Caco-2 (cell line): Measurements from ENCODE around the gene ATF4. TPM values are rescaled to one million over a fixed set of nuclear protein-coding genes. Genes with fewer than 3 reads are reported as not detected.

Experiments
- BruUV-seq: library from RNA; stranded (reverse); fragments of 400-500 nt; replicated peaks from 2 replicates; lab custom pipeline; 2021; lab: Mats Ljungman, UMichigan
- CTCF ChIA-PET: fragments of 300-600 bp; sonication (Branson Sonifier 250); formaldehyde crosslinking; loops from one replicate; lab custom pipeline; 2022; ENCODE audit warnings: antibody characterized with exemption; lab: Charles Lee
- POLR2A ChIA-PET: fragments of 300-600 bp; sonication (Branson Sonifier 250); formaldehyde crosslinking; loops from one replicate; lab custom pipeline; 2022; ENCODE audit warnings: antibody characterized with exemption; lab: Charles Lee
- DNase-seq, 2 experiments: peaks; one replicate each; pipeline versions ENCODE4 v3.0.0 to v3.0.0-alpha.2; 2020 to 2022
- H3K27me3 ChIP-seq: replicated peaks from 2 replicates; pipeline ENCODE4 v1.6.0; 2011; ENCODE audit warnings: low read length; ENCODE audit not compliant: control insufficient read depth, insufficient read depth
- H3K36me3 ChIP-seq: 2 replicates; pipeline ENCODE4 v1.5.1; 2011; ENCODE audit warnings: low read length; ENCODE audit not compliant: control insufficient read depth, insufficient read depth
- H3K4me1 ChIP-seq: fragments of 250-450 bp; sonication (Bioruptor Pico); 2 replicates; pipeline ENCODE4 v1.5.1; 2020; ENCODE audit warnings: mild to moderate bottlenecking
- H3K4me3 ChIP-seq: 2 replicates; pipeline ENCODE4 v1.5.1; 2011; ENCODE audit warnings: low read depth, mild to moderate bottlenecking, control low read depth, low read length
- H3K9me3 ChIP-seq: fragments of 250-450 bp; sonication (Bioruptor Pico); 2 replicates; pipeline ENCODE4 v1.5.1; 2020; ENCODE audit warnings: mild to moderate bottlenecking, moderate library complexity
- H3K27ac Mint-ChIP-seq: one replicate; pipeline ENCODE4 v1.8.0; 2022; ENCODE audit warnings: mixed read lengths; ENCODE audit not compliant: unreplicated experiment
- H3K27me3 Mint-ChIP-seq: one replicate; pipeline ENCODE4 v1.8.0; 2022; ENCODE audit warnings: mixed read lengths; ENCODE audit not compliant: insufficient read depth, unreplicated experiment
- H3K36me3 Mint-ChIP-seq: one replicate; pipeline ENCODE4 v1.8.0; 2022; ENCODE audit warnings: mild to moderate bottlenecking, mixed read lengths; ENCODE audit not compliant: insufficient read depth, unreplicated experiment
- H3K4me1 Mint-ChIP-seq: one replicate; pipeline ENCODE4 v1.8.0; 2022; ENCODE audit warnings: low read depth, mixed read lengths; ENCODE audit not compliant: unreplicated experiment
- H3K4me3 Mint-ChIP-seq: one replicate; pipeline ENCODE4 v1.8.0; 2022; ENCODE audit warnings: mild to moderate bottlenecking, moderate library complexity, mixed read lengths; ENCODE audit not compliant: unreplicated experiment
- H3K9me3 Mint-ChIP-seq: one replicate; pipeline ENCODE4 v1.8.0; 2022; ENCODE audit warnings: mixed read lengths; ENCODE audit not compliant: unreplicated experiment
- CTCF ChIP-seq, 2 experiments: fragments of 200-600 bp in 1 of 2; IDR thresholded peaks; 1 replicate in 1 of 2; 2 replicates in 1 of 2; pipeline versions ENCODE4 v1.5.1 to v1.8.0; 2011 to 2022; ENCODE audit warnings: antibody characterized with exemption in 1 of 2, control low read depth in 1 of 2, inconsistent platforms in 1 of 2, low read depth in 1 of 2, low read length in 1 of 2, mild to moderate bottlenecking in 1 of 2, moderate library complexity in 1 of 2; ENCODE audit not compliant: insufficient read depth in 1 of 2, severe bottlenecking in 1 of 2, unreplicated experiment in 1 of 2
- intact Hi-C: fragments of 100-400 bp; cut with micrococcal nuclease; formaldehyde crosslinking; loops from one replicate; pipeline ENCODE4 v1.10.0; 2022; ENCODE audit not compliant: unreplicated experiment
- total RNA-seq: library from RNA; stranded (reverse); gene quantifications from 2 replicates; pipeline ENCODE4 v1.2.3, GENCODE V29; 2022

Gene ATF4
- total RNA-seq, 1 experiment from 2014 or later: 647 TPM

- Mint-ChIP-seq H3K4me1 (peaks cover 17% of the 10 kb centered on the region), H3K36me3 (peaks cover 17% of the 10 kb centered on the region), H3K27me3 (no peaks in the 10 kb centered on the region), H3K9me3 (no peaks in the 10 kb centered on the region), H3K27ac (no peak overlapping the region), H3K4me3 (no peak overlapping the region)
- peak; percentile 75 to 84 for DNase-seq
- no peaks in the 10 kb centered on the region for H3K36me3 ChIP-seq
- no peak overlapping the region for H3K4me3 ChIP-seq
- peaks cover 16% of the 10 kb centered on the region for H3K4me1 ChIP-seq
- no peaks in the 10 kb centered on the region for H3K9me3 ChIP-seq
- H3K27me3 ChIP-seq: no peaks in the 10 kb centered on the region
- intact Hi-C loops: loop anchor here (1.0 to 5.0 kb wide), 4 partner anchors 12 to 42 kb away; partner anchors contain the start of genes MIEF1 and RPS19BP1
- POLR2A ChIA-PET: interaction anchor here (0.8 to 1.4 kb wide), 3 partner anchors 16 to 39 kb away, joined by 3 to 7 read pairs (median 4); partner anchors contain the start of gene ATF4
- BruUV-seq: no TSS peak
- TF ChIP-seq CTCF (IDR thresholded peaks at IDR 0.05; ENCODE audit: insufficient read depth in 1 of 2, low read depth in 1 of 2, low read length in 1 of 2, severe bottlenecking in 1 of 2, unreplicated experiment in 1 of 2): no peak
- CTCF ChIA-PET: interaction anchor here (0.6 to 2.2 kb wide), 5 partner anchors 12 to 332 kb away, joined by 3 to 8 read pairs (median 5); partner anchors contain the start of gene MIEF1
Observed at GRCh38 chr22:39490135-39490798, 30.1 kb upstream of the ATF4 start.

- DNase-seq: no peak
- no peak overlapping the region for H3K27ac Mint-ChIP-seq
- Histone ChIP-seq H3K4me3 (no peak overlapping the region), H3K4me1 (peaks cover 16% of the 10 kb centered on the region), H3K36me3 (no peaks in the 10 kb centered on the region), H3K9me3 (no peaks in the 10 kb centered on the region), H3K27me3 (no peaks in the 10 kb centered on the region)
- no TSS peak for BruUV-seq
- H3K36me3 Mint-ChIP-seq: peaks cover 17% of the 10 kb centered on the region
- H3K4me3 Mint-ChIP-seq: no peak overlapping the region
- H3K9me3 Mint-ChIP-seq: no peaks in the 10 kb centered on the region
- intact Hi-C loops: loop anchor here (1.0 to 5.0 kb wide), 4 partner anchors 11 to 41 kb away; partner anchors contain the start of genes MIEF1 and RPS19BP1
- H3K27me3 Mint-ChIP-seq: no peaks in the 10 kb centered on the region
- TF ChIP-seq CTCF (IDR thresholded peaks at IDR 0.05; ENCODE audit: insufficient read depth in 1 of 2, low read depth in 1 of 2, low read length in 1 of 2, severe bottlenecking in 1 of 2, unreplicated experiment in 1 of 2): no peak
- H3K4me1 Mint-ChIP-seq: peaks cover 17% of the 10 kb centered on the region
- CTCF ChIA-PET: interaction anchor here (1.0 to 2.2 kb wide), 3 partner anchors 11 to 38 kb away, joined by 5 to 8 read pairs (median 7); partner anchors contain the start of gene MIEF1
- POLR2A ChIA-PET: interaction anchor here (1.4 kb wide), 1 partner anchor 17 kb away, joined by 7 read pairs; no protein-coding TSS in a partner anchor
Observed at GRCh38 chr22:39490966-39491680, 29.2 kb upstream of the ATF4 start.

GRCh38 chr22:39491696-39492095, 28.7 kb upstream of the ATF4 start:
- H3K4me1 Mint-ChIP-seq: peaks cover 17% of the 10 kb centered on the region
- DNase-seq: no peak
- Histone ChIP-seq H3K4me3 (no peak overlapping the region), H3K36me3 (no peaks in the 10 kb centered on the region), H3K9me3 (no peaks in the 10 kb centered on the region), H3K4me1 (peaks cover 16% of the 10 kb centered on the region), H3K27me3 (no peaks in the 10 kb centered on the region)
- peaks cover 17% of the 10 kb centered on the region for H3K36me3 Mint-ChIP-seq
- ChIA-PET CTCF (interaction anchor here (2.2 kb wide), 1 partner anchor 10 kb away, joined by 7 read pairs; the partner anchor contains the start of gene MIEF1), POLR2A (no interaction called here)
- no peaks in the 10 kb centered on the region for H3K9me3 Mint-ChIP-seq
- BruUV-seq: no TSS peak
- H3K4me3 Mint-ChIP-seq: no peak overlapping the region
- TF ChIP-seq CTCF (IDR thresholded peaks at IDR 0.05; ENCODE audit: insufficient read depth in 1 of 2, low read depth in 1 of 2, low read length in 1 of 2, severe bottlenecking in 1 of 2, unreplicated experiment in 1 of 2): no peak
- no peak overlapping the region for H3K27ac Mint-ChIP-seq
- intact Hi-C loops: loop anchor here (2.0 to 5.0 kb wide), 2 partner anchors 17 to 41 kb away; partner anchors contain the start of gene RPS19BP1
- no peaks in the 10 kb centered on the region for H3K27me3 Mint-ChIP-seq
